Caco-2 (cell line): ENCODE data around the gene DNAJC17. TPM values are rescaled to one million over a fixed set of nuclear protein-coding genes. Genes with fewer than 3 reads are reported as not detected.
A peak's percentile ranks its signal among the peaks of the same experiment; 100 is the strongest.

Source experiments
- BruUV-seq: library from RNA; stranded (reverse); fragments of 400-500 nt; replicated peaks from 2 replicates; lab custom pipeline; 2021; lab: Mats Ljungman, UMichigan
- CTCF ChIA-PET: fragments of 300-600 bp; sonication (Branson Sonifier 250); formaldehyde crosslinking; loops from one replicate; lab custom pipeline; 2022; ENCODE audit warnings: antibody characterized with exemption; lab: Charles Lee
- POLR2A ChIA-PET: fragments of 300-600 bp; sonication (Branson Sonifier 250); formaldehyde crosslinking; loops from one replicate; lab custom pipeline; 2022; ENCODE audit warnings: antibody characterized with exemption; lab: Charles Lee
- DNase-seq, 2 experiments: peaks; one replicate each; pipeline versions ENCODE4 v3.0.0 to v3.0.0-alpha.2; 2020 to 2022
- H3K27me3 ChIP-seq: replicated peaks from 2 replicates; pipeline ENCODE4 v1.6.0; 2011; ENCODE audit warnings: low read length; ENCODE audit not compliant: control insufficient read depth, insufficient read depth
- H3K36me3 ChIP-seq: 2 replicates; pipeline ENCODE4 v1.5.1; 2011; ENCODE audit warnings: low read length; ENCODE audit not compliant: control insufficient read depth, insufficient read depth
- H3K4me1 ChIP-seq: fragments of 250-450 bp; sonication (Bioruptor Pico); 2 replicates; pipeline ENCODE4 v1.5.1; 2020; ENCODE audit warnings: mild to moderate bottlenecking
- H3K4me3 ChIP-seq: 2 replicates; pipeline ENCODE4 v1.5.1; 2011; ENCODE audit warnings: low read depth, mild to moderate bottlenecking, control low read depth, low read length
- H3K9me3 ChIP-seq: fragments of 250-450 bp; sonication (Bioruptor Pico); 2 replicates; pipeline ENCODE4 v1.5.1; 2020; ENCODE audit warnings: mild to moderate bottlenecking, moderate library complexity
- H3K27ac Mint-ChIP-seq: one replicate; pipeline ENCODE4 v1.8.0; 2022; ENCODE audit warnings: mixed read lengths; ENCODE audit not compliant: unreplicated experiment
- H3K27me3 Mint-ChIP-seq: one replicate; pipeline ENCODE4 v1.8.0; 2022; ENCODE audit warnings: mixed read lengths; ENCODE audit not compliant: insufficient read depth, unreplicated experiment
- H3K36me3 Mint-ChIP-seq: one replicate; pipeline ENCODE4 v1.8.0; 2022; ENCODE audit warnings: mild to moderate bottlenecking, mixed read lengths; ENCODE audit not compliant: insufficient read depth, unreplicated experiment
- H3K4me1 Mint-ChIP-seq: one replicate; pipeline ENCODE4 v1.8.0; 2022; ENCODE audit warnings: low read depth, mixed read lengths; ENCODE audit not compliant: unreplicated experiment
- H3K4me3 Mint-ChIP-seq: one replicate; pipeline ENCODE4 v1.8.0; 2022; ENCODE audit warnings: mild to moderate bottlenecking, moderate library complexity, mixed read lengths; ENCODE audit not compliant: unreplicated experiment
- H3K9me3 Mint-ChIP-seq: one replicate; pipeline ENCODE4 v1.8.0; 2022; ENCODE audit warnings: mixed read lengths; ENCODE audit not compliant: unreplicated experiment
- intact Hi-C: fragments of 100-400 bp; cut with micrococcal nuclease; formaldehyde crosslinking; loops from one replicate; pipeline ENCODE4 v1.10.0; 2022; ENCODE audit not compliant: unreplicated experiment
- total RNA-seq: library from RNA; stranded (reverse); gene quantifications from 2 replicates; pipeline ENCODE4 v1.2.3, GENCODE V29; 2022
- TF ChIP-seq, protein P1 (sequence below), 2 experiments: fragments of 200-600 bp in 1 of 2; IDR thresholded peaks; 1 replicate in 1 of 2; 2 replicates in 1 of 2; pipeline versions ENCODE4 v1.5.1 to v1.8.0; 2011 to 2022; ENCODE audit warnings: antibody characterized with exemption in 1 of 2, control low read depth in 1 of 2, inconsistent platforms in 1 of 2, low read depth in 1 of 2, low read length in 1 of 2, mild to moderate bottlenecking in 1 of 2, moderate library complexity in 1 of 2; ENCODE audit not compliant: insufficient read depth in 1 of 2, severe bottlenecking in 1 of 2, unreplicated experiment in 1 of 2

DNAJC17 gene
- total RNA-seq, 1 experiment from 2014 or later = 30.1 TPM

DNA sequence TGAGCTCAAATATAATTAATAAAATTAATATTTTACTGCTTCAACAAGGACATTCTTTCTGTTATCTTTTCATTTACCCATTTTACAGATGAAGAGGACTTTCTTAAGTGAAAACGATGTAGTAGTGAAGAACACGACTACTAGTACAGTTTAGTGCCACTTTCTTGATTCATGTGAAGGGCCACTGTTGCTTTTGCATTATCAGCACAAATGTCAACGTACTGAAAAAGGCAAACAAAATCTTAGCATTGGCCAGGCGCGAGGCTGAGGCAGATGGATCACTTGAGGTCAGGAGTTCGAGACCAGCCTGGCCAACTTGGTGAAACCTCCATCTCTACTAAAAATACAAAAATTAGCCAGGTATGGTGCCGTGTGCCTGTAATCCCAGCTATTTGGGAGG is 11.8 kb upstream of the DNAJC17 start:
- H3K27me3 ChIP-seq = no peaks in the 10 kb centered on the region
- H3K9me3 Mint-ChIP-seq = no peaks in the 10 kb centered on the region
- CTCF ChIA-PET = interaction anchor here (1.1 kb wide), 1 partner anchor 73 kb away, joined by 3 read pairs; no protein-coding TSS in a partner anchor

DNA sequence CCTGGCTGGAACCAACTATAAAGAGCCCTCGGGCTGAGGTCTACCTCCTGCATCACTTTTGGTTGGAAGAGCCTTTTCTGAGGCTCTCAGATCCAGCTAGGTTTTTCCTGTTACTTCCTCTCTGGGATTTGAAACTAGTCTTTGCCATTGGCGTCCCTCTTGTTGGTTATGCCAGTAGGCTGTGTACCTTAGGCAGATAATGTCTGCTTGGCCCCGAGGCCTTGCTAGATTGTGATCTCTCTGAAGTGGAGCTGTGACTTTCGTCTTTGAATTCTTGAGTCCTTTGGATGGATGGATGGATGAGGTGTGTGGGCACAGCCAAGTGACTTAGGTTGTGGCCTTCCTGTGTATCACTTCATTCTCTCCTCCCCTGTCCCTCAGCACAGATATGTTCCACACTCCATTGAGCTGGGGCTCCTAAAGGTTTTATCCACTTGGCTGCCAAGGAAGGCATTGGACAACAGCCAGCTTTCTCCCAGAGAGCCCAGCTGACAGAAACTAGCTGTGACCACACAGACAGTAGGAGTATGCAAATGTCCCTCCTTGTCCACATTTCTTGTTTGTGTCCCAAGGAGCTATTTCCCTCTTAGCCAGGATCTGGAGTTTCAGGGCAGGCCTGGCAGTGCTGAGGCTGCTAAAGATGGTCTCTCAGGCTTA is 7.9 kb upstream of the DNAJC17 start:
- POLR2A ChIA-PET = interaction anchor here (0.6 to 1.1 kb wide), 4 partner anchors 11 to 246 kb away, joined by 3 to 4 read pairs (median 3); partner anchors contain the start of genes RHOV and RPUSD2
- CTCF ChIA-PET = no interaction called here

More for the DNA sequence above, 11.8 kb upstream of the DNAJC17 start:
- POLR2A ChIA-PET = interaction anchor here (0.6 to 0.7 kb wide), 2 partner anchors 20 to 24 kb away, joined by 7 to 13 read pairs; no protein-coding TSS in a partner anchor
- intact Hi-C loops = no loop called here
- no peak overlapping the region for H3K27ac Mint-ChIP-seq
- H3K4me1 ChIP-seq = peaks cover 12% of the 10 kb centered on the region
- H3K36me3 ChIP-seq = no peaks in the 10 kb centered on the region
- H3K36me3 Mint-ChIP-seq = peaks cover 11% of the 10 kb centered on the region
- H3K9me3 ChIP-seq = no peaks in the 10 kb centered on the region
- no peak for DNase-seq
- BruUV-seq = no TSS peak
- no peak overlapping the region for H3K4me3 ChIP-seq
- peaks cover 22% of the 10 kb centered on the region for H3K4me1 Mint-ChIP-seq
- no peaks in the 10 kb centered on the region for H3K27me3 Mint-ChIP-seq
- no peak overlapping the region for H3K4me3 Mint-ChIP-seq
- TF ChIP-seq, protein P1, sequence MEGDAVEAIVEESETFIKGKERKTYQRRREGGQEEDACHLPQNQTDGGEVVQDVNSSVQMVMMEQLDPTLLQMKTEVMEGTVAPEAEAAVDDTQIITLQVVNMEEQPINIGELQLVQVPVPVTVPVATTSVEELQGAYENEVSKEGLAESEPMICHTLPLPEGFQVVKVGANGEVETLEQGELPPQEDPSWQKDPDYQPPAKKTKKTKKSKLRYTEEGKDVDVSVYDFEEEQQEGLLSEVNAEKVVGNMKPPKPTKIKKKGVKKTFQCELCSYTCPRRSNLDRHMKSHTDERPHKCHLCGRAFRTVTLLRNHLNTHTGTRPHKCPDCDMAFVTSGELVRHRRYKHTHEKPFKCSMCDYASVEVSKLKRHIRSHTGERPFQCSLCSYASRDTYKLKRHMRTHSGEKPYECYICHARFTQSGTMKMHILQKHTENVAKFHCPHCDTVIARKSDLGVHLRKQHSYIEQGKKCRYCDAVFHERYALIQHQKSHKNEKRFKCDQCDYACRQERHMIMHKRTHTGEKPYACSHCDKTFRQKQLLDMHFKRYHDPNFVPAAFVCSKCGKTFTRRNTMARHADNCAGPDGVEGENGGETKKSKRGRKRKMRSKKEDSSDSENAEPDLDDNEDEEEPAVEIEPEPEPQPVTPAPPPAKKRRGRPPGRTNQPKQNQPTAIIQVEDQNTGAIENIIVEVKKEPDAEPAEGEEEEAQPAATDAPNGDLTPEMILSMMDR (IDR thresholded peaks at IDR 0.05; ENCODE audit: insufficient read depth in 1 of 2, low read depth in 1 of 2, low read length in 1 of 2, severe bottlenecking in 1 of 2, unreplicated experiment in 1 of 2) = no peak

DNA sequence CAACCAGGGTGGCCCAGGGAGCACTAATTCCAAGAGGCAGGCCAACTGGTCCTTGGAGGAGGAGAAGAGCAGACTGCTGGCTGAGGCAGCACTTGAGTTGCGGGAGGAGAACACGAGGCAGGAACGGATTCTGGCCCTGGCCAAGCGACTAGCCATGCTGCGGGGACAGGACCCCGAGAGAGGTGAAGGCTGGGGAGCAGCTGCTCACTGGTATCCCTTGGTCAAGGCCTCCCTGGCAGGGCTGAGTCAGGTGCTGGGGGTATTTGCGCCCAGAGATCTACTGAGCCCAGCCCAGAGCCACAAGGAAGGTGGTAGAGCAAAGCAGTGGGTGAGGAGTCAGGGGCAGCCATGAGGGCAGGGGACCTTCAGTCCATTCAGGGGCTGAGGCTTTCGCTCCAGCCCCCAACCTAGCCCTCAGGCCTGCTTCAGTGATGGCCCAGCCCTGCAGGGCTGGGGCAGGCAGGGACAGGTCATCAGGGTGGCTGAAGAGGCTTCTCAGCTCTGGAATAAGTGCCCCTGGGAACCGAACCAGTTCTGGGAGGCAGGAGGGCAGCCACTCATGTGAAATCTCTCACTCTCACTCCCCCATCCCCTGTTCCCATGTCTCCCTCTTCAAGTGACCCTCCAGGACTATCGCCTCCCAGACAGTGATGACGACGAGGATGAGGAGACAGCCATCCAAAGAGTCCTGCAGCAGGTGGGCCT is 5.6 kb upstream of the DNAJC17 start:
- ChIA-PET CTCF (no interaction called here), POLR2A (no interaction called here)
- Mint-ChIP-seq H3K9me3 (no peaks in the 10 kb centered on the region), H3K4me1 (peaks cover 7% of the 10 kb centered on the region), H3K27me3 (no peaks in the 10 kb centered on the region), H3K27ac (no peak overlapping the region), H3K36me3 (peaks cover 25% of the 10 kb centered on the region), H3K4me3 (no peak overlapping the region)
- intact Hi-C loops = no loop called here
- TF ChIP-seq, protein P1 (IDR thresholded peaks at IDR 0.05; ENCODE audit: insufficient read depth in 1 of 2, low read depth in 1 of 2, low read length in 1 of 2, severe bottlenecking in 1 of 2, unreplicated experiment in 1 of 2) = no peak
- BruUV-seq = no TSS peak
- Histone ChIP-seq H3K27me3 (no peaks in the 10 kb centered on the region), H3K4me1 (0 out of 2 replicates have a peak, but pooled peaks cover 4% of the 10 kb centered on the region), H3K36me3 (no peaks in the 10 kb centered on the region), H3K9me3 (no peaks in the 10 kb centered on the region), H3K4me3 (no peak overlapping the region)
- DNase-seq = no peak

More for the DNA sequence above, 7.9 kb upstream of the DNAJC17 start:
- intact Hi-C loops = no loop called here
- no TSS peak for BruUV-seq
- Histone ChIP-seq H3K9me3 (no peaks in the 10 kb centered on the region), H3K4me1 (no peaks in the 10 kb centered on the region), H3K27me3 (no peaks in the 10 kb centered on the region), H3K36me3 (no peaks in the 10 kb centered on the region), H3K4me3 (no peak overlapping the region)
- TF ChIP-seq, protein P1 (IDR thresholded peaks at IDR 0.05; ENCODE audit: insufficient read depth in 1 of 2, low read depth in 1 of 2, low read length in 1 of 2, severe bottlenecking in 1 of 2, unreplicated experiment in 1 of 2) = no peak
- Mint-ChIP-seq H3K27ac (peak overlapping the region; percentile 89), H3K27me3 (no peaks in the 10 kb centered on the region), H3K4me1 (peaks cover 12% of the 10 kb centered on the region), H3K36me3 (peaks cover 25% of the 10 kb centered on the region), H3K9me3 (no peaks in the 10 kb centered on the region), H3K4me3 (no peak overlapping the region)
- no peak for DNase-seq
